Activated CD4-positive, alpha-beta T cell treated with anti-CD3 and anti-CD28 coated beads, Interleukin-2, Interleukin-6, amounts not matched to agents 100 ng/mL and 50 ng/mL, durations not matched to agents 16 hours and 8 hours (primary cell): ENCODE results near the gene SF3B2.
A peak's percentile ranks its signal among the peaks of the same experiment; 100 is the strongest.
"Not testable (repeated sequence)": the region's sequence is repeated elsewhere in the genome, so short reads cannot be mapped to it uniquely, and the experiment has no call there.

ENCODE experiments used
- DNase-seq: peaks from one replicate; pipeline ENCODE4 v3.0.0-alpha.2; 2020

SF3B2 gene

GRCh38 chr11:66051766-66052663, at the start of gene SF3B2:
TSS of gene SF3B2 (plus strand) at chr11:66052364. CDS start at chr11:66052385, 21 bp downstream.
- peak; percentile 99 for DNase-seq

GRCh38 chr11:66002648-66003225, 49.4 kb upstream of the SF3B2 start:
- DNase-seq = no peak

GRCh38 chr11:66003291-66003690, 48.9 kb upstream of the SF3B2 start:
- DNase-seq = no peak

- no peak for DNase-seq
Observed at GRCh38 chr11:66004186-66004585, 48.0 kb upstream of the SF3B2 start.

GRCh38 chr11:66006134-66006890, 45.9 kb upstream of the SF3B2 start:
- DNase-seq = no peak

- DNase-seq = no peak
Observed at GRCh38 chr11:66006891-66007176, 45.3 kb upstream of the SF3B2 start.

GRCh38 chr11:66007201-66007634, 44.9 kb upstream of the SF3B2 start:
- DNase-seq = no peak

GRCh38 chr11:66008095-66008467, 44.1 kb upstream of the SF3B2 start:
- no peak for DNase-seq

- DNase-seq = no peak
Observed at GRCh38 chr11:66008468-66009101, 43.6 kb upstream of the SF3B2 start.

GRCh38 chr11:66010036-66010435, 42.1 kb upstream of the SF3B2 start:
- not testable (repeated sequence) for DNase-seq

- DNase-seq = no peak
Observed at GRCh38 chr11:66011239-66011784, 40.9 kb upstream of the SF3B2 start.

GRCh38 chr11:66011785-66012303, 40.3 kb upstream of the SF3B2 start, which contains the start of gene CST6:
TSS of gene CST6 (plus strand) at chr11:66012008. CDS start at chr11:66012045, 37 bp downstream.
- no peak for DNase-seq

GRCh38 chr11:66012371-66012945, 39.7 kb upstream of the SF3B2 start:
- DNase-seq = no peak

GRCh38 chr11:66012946-66013761, 39.0 kb upstream of the SF3B2 start:
- DNase-seq = no peak

- no peak for DNase-seq
Observed at GRCh38 chr11:66013762-66014100, 38.4 kb upstream of the SF3B2 start.

GRCh38 chr11:66014804-66015453, 37.2 kb upstream of the SF3B2 start:
- no peak for DNase-seq

- no peak for DNase-seq
Observed at GRCh38 chr11:66015454-66015881, 36.7 kb upstream of the SF3B2 start.

GRCh38 chr11:66015936-66016792, 36.0 kb upstream of the SF3B2 start:
- no peak for DNase-seq

- no peak for DNase-seq
Observed at GRCh38 chr11:66016793-66017177, 35.4 kb upstream of the SF3B2 start.

GRCh38 chr11:66017321-66017720, 34.8 kb upstream of the SF3B2 start:
- DNase-seq = no peak
